Measurements from ENCODE around the gene DOCK8.
A peak's percentile ranks its signal among the peaks of the same experiment; 100 is the strongest.

DOCK8 gene

GRCh38 chr9:469672-470551 is 255.2 kb downstream of the DOCK8 start:
- DNase-seq, result peak; percentile 66

- DNase-seq, result no peak
Observed at GRCh38 chr9:470552-471194, 256.0 kb downstream of the DOCK8 start.

- DNase-seq, result no peak
Observed at GRCh38 chr9:471320-471719, 256.7 kb downstream of the DOCK8 start.

- DNase-seq, result no peak
Observed at GRCh38 chr9:472479-473075, 257.9 kb downstream of the DOCK8 start.

GRCh38 chr9:477193-477592 is 262.5 kb downstream of the DOCK8 start:
- DNase-seq, result no peak

GRCh38 chr9:479304-479970 is 264.8 kb downstream of the DOCK8 start:
- DNase-seq, result no peak

GRCh38 chr9:479971-480350 is 265.3 kb downstream of the DOCK8 start:
- no peak for DNase-seq

GRCh38 chr9:482739-483138 is 268.1 kb downstream of the DOCK8 start:
- no peak for DNase-seq

GRCh38 chr9:486156-486555 is 271.5 kb downstream of the DOCK8 start:
- DNase-seq, result no peak

GRCh38 chr9:487429-487828 is 272.8 kb downstream of the DOCK8 start:
- no peak for DNase-seq

- DNase-seq, result no peak
Observed at GRCh38 chr9:488448-488847, 273.8 kb downstream of the DOCK8 start.

- DNase-seq, result no peak
Observed at GRCh38 chr9:489198-490197, 274.8 kb downstream of the DOCK8 start.

GRCh38 chr9:494764-495163 is 280.1 kb downstream of the DOCK8 start:
- DNase-seq, result no peak

GRCh38 chr9:495739-496138 is 281.1 kb downstream of the DOCK8 start:
- DNase-seq, result no peak

GRCh38 chr9:503326-503725 is 288.7 kb downstream of the DOCK8 start:
- DNase-seq, result no peak

GRCh38 chr9:503881-504852 is 289.5 kb downstream of the DOCK8 start, which contains the start of gene KANK1:
Gene KANK1, plus strand, starts transcription at chr9:504695.
- DNase-seq, result no peak

GRCh38 chr9:504921-505740 is 290.5 kb downstream of the DOCK8 start:
- DNase-seq, result no peak

GRCh38 chr9:505741-506059 is 291.0 kb downstream of the DOCK8 start:
- DNase-seq, result no peak

GRCh38 chr9:506281-506680 is 291.6 kb downstream of the DOCK8 start:
- DNase-seq, result no peak

GRCh38 chr9:511861-512260 is 297.2 kb downstream of the DOCK8 start:
- no peak for DNase-seq
